Lower leg skin (tissue), 3 donors: ENCODE results near the gene TRMT1.

Experiments used
- CTCF ChIP-seq, 3 donors: fragments of 450-650 bp; IDR thresholded peaks; one replicate each; pipeline ENCODE4 v1.5.1; 2016; ENCODE audit warnings: antibody characterized with exemption in 3 of 3, mild to moderate bottlenecking in 3 of 3, moderate library complexity in 2 of 3
- POLR2A ChIP-seq, 2 donors: fragments of 450-650 bp; IDR thresholded peaks; one replicate each; pipeline ENCODE4 v1.6.1; 2016 to 2017; ENCODE audit warnings: antibody characterized with exemption in 2 of 2, mild to moderate bottlenecking in 1 of 2, moderate library complexity in 1 of 2

GRCh38 chr19:13062317-13062716 is 54.2 kb downstream of the TRMT1 start:
- TF ChIP-seq CTCF (IDR thresholded peaks at IDR 0.05): no peak
- TF ChIP-seq POLR2A (IDR thresholded peaks at IDR 0.05): no peak
